ENCODE results near the gene MYBPC2.

Gene MYBPC2

GRCh38 chr19:50501568-50502475 is 69.1 kb downstream of the MYBPC2 start:
- DNase-seq = no peak

GRCh38 chr19:50505856-50506611 is 73.3 kb downstream of the MYBPC2 start:
- no peak for DNase-seq

- no peak for DNase-seq
Measured at GRCh38 chr19:50506700-50507099, 74.0 kb downstream of the MYBPC2 start.

GRCh38 chr19:50507376-50507775 is 74.7 kb downstream of the MYBPC2 start:
- DNase-seq = no peak

GRCh38 chr19:50508843-50509190 is 76.1 kb downstream of the MYBPC2 start:
- DNase-seq = no peak

- no peak for DNase-seq
Measured at GRCh38 chr19:50509366-50509765, 76.7 kb downstream of the MYBPC2 start.

- DNase-seq = no peak
Measured at GRCh38 chr19:50510121-50510670, 77.5 kb downstream of the MYBPC2 start.

- peak; percentile 93 for DNase-seq
Measured at GRCh38 chr19:50510700-50511068, 78.0 kb downstream of the MYBPC2 start.

- peak; percentile 98 for DNase-seq
Measured at GRCh38 chr19:50511069-50511822, 78.6 kb downstream of the MYBPC2 start, which contains the start of gene JOSD2. TSS of gene JOSD2 (minus strand) at chr19:50511191. CDS start at chr19:50510431, 760 bp downstream.

- no peak for DNase-seq
Measured at GRCh38 chr19:50512112-50512998, 79.7 kb downstream of the MYBPC2 start.

- DNase-seq = no peak
Measured at GRCh38 chr19:50512999-50513745, 80.5 kb downstream of the MYBPC2 start.

GRCh38 chr19:50513746-50514345 is 81.2 kb downstream of the MYBPC2 start, which contains the start of gene ASPDH:
TSS of gene ASPDH (minus strand) at chr19:50513913. CDS start at chr19:50513823, 90 bp downstream.
- no peak for DNase-seq

- DNase-seq = peak; percentile 81
Measured at GRCh38 chr19:50514346-50515167, 81.9 kb downstream of the MYBPC2 start.

- no peak for DNase-seq
Measured at GRCh38 chr19:50515168-50515561, 82.5 kb downstream of the MYBPC2 start.
